GM12878 (cell line): ENCODE data around the gene PACS1. TPM values are rescaled to one million over a fixed set of nuclear protein-coding genes. Genes with fewer than 3 reads are reported as not detected.

ENCODE experiments used
- ATF7 ChIP-seq: fragments of 450-650 bp; IDR thresholded peaks from 2 replicates; pipeline ENCODE4 v1.6.1; 2016; ENCODE audit warnings: low read depth, mild to moderate bottlenecking
- BCLAF1 ChIP-seq: fragments of 450-650 bp; IDR thresholded peaks from 2 replicates; pipeline ENCODE4 v1.6.1; 2017; ENCODE audit warnings: antibody characterized with exemption, mild to moderate bottlenecking, moderate library complexity
- BMI1 ChIP-seq: fragments of 450-650 bp; IDR thresholded peaks from 2 replicates; pipeline ENCODE4 v1.6.1; 2016; ENCODE audit warnings: mild to moderate bottlenecking, moderate library complexity, borderline replicate concordance
- DPF2 ChIP-seq: fragments of 450-650 bp; IDR thresholded peaks from 2 replicates; pipeline ENCODE4 v1.6.1; 2017; ENCODE audit warnings: mild to moderate bottlenecking
- EED ChIP-seq: sonication (generic); IDR thresholded peaks from 2 replicates; pipeline ENCODE4 v1.6.1; 2016; ENCODE audit warnings: antibody characterized with exemption, low read depth
- ELK1 ChIP-seq: IDR thresholded peaks from 2 replicates; pipeline ENCODE4 v1.6.1; 2012; ENCODE audit warnings: low read depth, low read length, improper control_type of control experiment
- FOXK2 ChIP-seq: fragments of 450-650 bp; IDR thresholded peaks from 2 replicates; pipeline ENCODE4 v1.6.1; 2017; ENCODE audit warnings: mild to moderate bottlenecking, moderate library complexity
- GATAD2B ChIP-seq: fragments of 450-650 bp; conservative IDR thresholded peaks from 2 replicates; pipeline ENCODE4 v1.6.1; 2017; ENCODE audit warnings: low read depth, mild to moderate bottlenecking, moderate library complexity
- IKZF1 ChIP-seq: fragments of 450-650 bp; conservative IDR thresholded peaks from 2 replicates; pipeline ENCODE4 v1.6.1; 2017; ENCODE audit warnings: antibody characterized with exemption, mild to moderate bottlenecking
- IKZF2 ChIP-seq, 2 experiments: fragments of 450-650 bp; IDR thresholded peaks; 2 replicates each; pipeline ENCODE4 v1.6.1; 2017; ENCODE audit warnings: mild to moderate bottlenecking in 2 of 2, moderate library complexity in 2 of 2
- JUNB ChIP-seq: IDR thresholded peaks from 2 replicates; pipeline ENCODE4 v1.6.1; 2016; ENCODE audit warnings: antibody characterized with exemption, mild to moderate bottlenecking
- LARP7 ChIP-seq: fragments of 450-650 bp; IDR thresholded peaks from 2 replicates; pipeline ENCODE4 v1.6.1; 2017; ENCODE audit warnings: mild to moderate bottlenecking
- MXI1 ChIP-seq: fragments of 150-350 bp; IDR thresholded peaks from 2 replicates; pipeline ENCODE4 v1.6.1; 2011; ENCODE audit warnings: low read depth, mild to moderate bottlenecking, inconsistent platforms, low read length, improper control_type of control experiment
- MYB ChIP-seq: fragments of 150-350 bp; IDR thresholded peaks from 2 replicates; pipeline ENCODE4 v1.6.1; 2014; ENCODE audit warnings: mild to moderate bottlenecking, low read depth, low read length, borderline replicate concordance
- NFYA ChIP-seq: IDR thresholded peaks from 2 replicates; pipeline ENCODE4 v1.6.1; 2011; ENCODE audit warnings: low read depth, mild to moderate bottlenecking, low read length, improper control_type of control experiment, borderline replicate concordance
- NR2F1 ChIP-seq: fragments of 450-650 bp; conservative IDR thresholded peaks from 2 replicates; pipeline ENCODE4 v1.6.1; 2017; ENCODE audit warnings: mild to moderate bottlenecking
- NRF1 ChIP-seq: conservative IDR thresholded peaks from 2 replicates; pipeline ENCODE4 v1.6.1; 2011; ENCODE audit warnings: mild to moderate bottlenecking, low read depth, low read length, improper control_type of control experiment
- PAX5 ChIP-seq: IDR thresholded peaks from 2 replicates; pipeline ENCODE4 v1.6.1; 2011; ENCODE audit warnings: low read depth, low read length, borderline replicate concordance
- PAX8 ChIP-seq: fragments of 450-650 bp; IDR thresholded peaks from 2 replicates; pipeline ENCODE4 v1.6.1; 2017; ENCODE audit warnings: mild to moderate bottlenecking, moderate library complexity
- POLR2A ChIP-seq: IDR thresholded peaks from 2 replicates; pipeline ENCODE4 v1.6.1; 2011; ENCODE audit warnings: low read depth, mild to moderate bottlenecking, low read length
- SMAD1 ChIP-seq: fragments of 450-650 bp; IDR thresholded peaks from 2 replicates; pipeline ENCODE4 v1.6.1; 2018; ENCODE audit warnings: mild to moderate bottlenecking, low read depth; ENCODE audit not compliant: partially characterized antibody
- SMARCA5 ChIP-seq: fragments of 450-650 bp; IDR thresholded peaks from 2 replicates; pipeline ENCODE4 v1.6.1; 2017; ENCODE audit warnings: mild to moderate bottlenecking
- SREBF2 ChIP-seq: IDR thresholded peaks from 2 replicates; pipeline ENCODE4 v1.6.1; 2012; ENCODE audit warnings: mild to moderate bottlenecking, low read length
- STAT1 ChIP-seq: fragments of 450-650 bp; conservative IDR thresholded peaks from 2 replicates; pipeline ENCODE4 v1.6.1; 2014; ENCODE audit warnings: antibody characterized with exemption, mild to moderate bottlenecking
- STAT3 ChIP-seq: IDR thresholded peaks from 2 replicates; pipeline ENCODE4 v1.6.1; 2011; ENCODE audit warnings: low read depth, low read length, improper control_type of control experiment
- TAF1 ChIP-seq: IDR thresholded peaks from 2 replicates; pipeline ENCODE4 v1.6.1; 2011; ENCODE audit warnings: mild to moderate bottlenecking, low read depth, low read length, borderline replicate concordance
- TCF3 ChIP-seq: IDR thresholded peaks from 2 replicates; pipeline ENCODE4 v1.6.1; 2012; ENCODE audit warnings: low read depth, mild to moderate bottlenecking, low read length, borderline replicate concordance; ENCODE audit not compliant: insufficient read depth
- TCF7 ChIP-seq: IDR thresholded peaks from 2 replicates; pipeline ENCODE4 v1.6.1; 2014; ENCODE audit warnings: antibody characterized with exemption, borderline replicate concordance
- ZBED1 ChIP-seq: IDR thresholded peaks from 2 replicates; pipeline ENCODE4 v1.6.1; 2016; ENCODE audit warnings: borderline replicate concordance
- polyA plus RNA-seq, 11 experiments: library from polyadenylated mRNA; depleted of rRNA in 4 of 11; unstranded in 6 of 11; stranded (reverse) in 5 of 11; fragments of >200 nt; fragmentation: Nextera tagmentation in 4 of 11; fragmentation: Illumina TruSeq in 1 of 11; extraction: Ambion mirVana in 4 of 11; extraction: Trizol in 1 of 11; gene quantifications; 1 replicate in 1 of 11; 2 replicates in 10 of 11; pipeline versions ENCODE4 v1.2.1 to v1.2.3, GENCODE V29; 2011 to 2016; ENCODE audit warnings: inconsistent platforms in 2 of 11, missing spikeins in 2 of 11, low read depth in 1 of 11
- total RNA-seq, 4 experiments: library from RNA; depleted of rRNA in 3 of 4; stranded (reverse); fragments of >200 nt in 3 of 4; fragmentation: Illumina TruSeq in 1 of 4; extraction: Trizol in 1 of 4; gene quantifications; 2 replicates each; pipeline versions ENCODE4 v1.2.1 to v1.2.3, GENCODE V29; 2013 to 2021

The PACS1 gene
- total and polyA plus RNA-seq, 10 of the 15 experiments (the other 5 are each of a cell fraction or from before 2014, with no cell fraction given), result 1.1 to 74.3 (median 17.9) TPM

- TF ChIP-seq BCLAF1 (0 out of 2 replicates have a peak, but pooled peaks have one; percentile 3), JUNB (no peak), DPF2 (peak; percentile 54; the same call in 1 of the 2 replicates), TCF7 (no peak), EED (peak; percentile 56), TAF1 (0 out of 2 replicates have a peak, but pooled peaks have one; percentile 27), NR2F1 (peak; percentile 65; the same call in 1 of the 2 replicates), POLR2A (peak; percentile 68), FOXK2 (no peak), SMARCA5 (0 out of 2 replicates have a peak, but pooled peaks have one; percentile 67), TCF3 (0 out of 2 replicates have a peak, but pooled peaks have one; percentile 9), ATF7 (no peak), GATAD2B (peak; percentile 48; the same call in 1 of the 2 replicates), ZBED1 (peak; percentile 21; the same call in 1 of the 2 replicates), MYB (no peak), IKZF1 (peak; percentile 80), STAT1 (no peak), STAT3 (no peak), PAX8 (no peak), NFYA (no peak), PAX5 (no peak; the same call in 1 of the 2 replicates), ELK1 (0 out of 2 replicates have a peak, but pooled peaks have one; percentile 12), LARP7 (peak; percentile 96), SREBF2 (no peak), SMAD1 (no peak), NRF1 (0 out of 2 replicates have a peak, but pooled peaks have one; percentile 16), IKZF2 (IDR thresholded peaks at IDR 0.05) (0 out of 4 replicates have a peak, but pooled peaks of 1 of the 2 experiments have one; percentile 29), MXI1 (peak; percentile 30; the same call in 1 of the 2 replicates), BMI1 (no peak)
Measured at GRCh38 chr11:66069715-66070603, at the start of gene PACS1 (continued).
